ENCODE data around the gene RELT. TPM values are rescaled to one million over a fixed set of nuclear protein-coding genes. Genes with fewer than 3 reads are reported as not detected.

RELT gene
- total RNA-seq, 1 experiment from 2014 or later = 10.2 TPM

DNA sequence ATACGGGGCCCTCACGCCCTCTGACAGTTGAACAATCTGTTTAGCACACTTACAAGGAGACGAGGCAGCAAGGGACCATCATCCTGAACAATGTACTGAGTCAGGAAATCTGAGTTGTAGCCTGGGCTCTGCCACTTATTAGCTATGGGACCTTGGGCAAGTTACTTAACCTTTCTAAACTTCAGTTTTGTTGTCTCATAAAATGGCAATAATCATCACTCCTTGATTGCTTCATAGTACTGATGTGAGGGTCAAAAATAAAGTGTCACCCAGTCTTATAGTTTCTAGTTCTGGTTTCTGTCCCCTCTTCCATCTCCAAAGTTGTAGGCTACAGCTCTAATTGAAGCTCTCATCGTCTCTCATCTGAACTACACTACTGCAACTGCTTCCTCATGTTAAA lies 46.7 kb downstream of the RELT start:
- Histone ChIP-seq H4K5ac (ENCODE audit: insufficient read length, low read depth, low read length) (no peak overlapping the region), H3K56ac (ENCODE audit: insufficient read length, low read depth, low read length) (no peak overlapping the region), H3K14ac (ENCODE audit: insufficient read depth, low read length) (no peak overlapping the region), H3K4me2 (ENCODE audit: insufficient read depth, insufficient read length, low read length) (no peak overlapping the region), H3K4me1 (ENCODE audit: insufficient read depth, low read length) (peaks cover 2% of the 10 kb centered on the region; the same call in 1 of the 2 replicates), H3K18ac (ENCODE audit: insufficient read length, low read depth, low read length) (no peak overlapping the region), H3K23me2 (ENCODE audit: insufficient read length, low read depth, low read length, poor library complexity, severe bottlenecking) (no peaks in the 10 kb centered on the region), H3K23ac (ENCODE audit: insufficient read length, low read depth, low read length) (no peak overlapping the region), H2AFZ (ENCODE audit: low read length) (no peak overlapping the region), H4K8ac (replicated peaks; ENCODE audit: insufficient read length, low read depth, low read length) (no peak overlapping the region), H3T11ph (ENCODE audit: low read length) (no peak overlapping the region), H2BK20ac (ENCODE audit: low read depth, low read length, poor library complexity, severe bottlenecking) (no peak overlapping the region), H3K27ac (ENCODE audit: insufficient read length, low read depth, low read length) (no peak overlapping the region), H4K91ac (ENCODE audit: insufficient read length, low read depth, low read length) (no peak overlapping the region), H2BK5ac (ENCODE audit: insufficient read length, low read length) (no peak overlapping the region), H2BK15ac (ENCODE audit: low read depth, low read length) (no peak overlapping the region), H3K9me3 (ENCODE audit: control insufficient read depth, low read depth, low read length) (no peaks in the 10 kb centered on the region), H3K27me3 (ENCODE audit: insufficient read depth, low read length) (no peaks in the 10 kb centered on the region), H3K9ac (ENCODE audit: extremely low read depth, insufficient read length, low read length) (no peak overlapping the region), H3K79me1 (ENCODE audit: insufficient read depth, low read depth, low read length, poor library complexity, severe bottlenecking) (no peaks in the 10 kb centered on the region), H3K4ac (ENCODE audit: low read depth, low read length) (no peak overlapping the region), H2BK120ac (ENCODE audit: low read depth, low read length, poor library complexity, severe bottlenecking) (no peak overlapping the region), H2AK5ac (ENCODE audit: insufficient read length, low read length) (no peak overlapping the region), H2BK12ac (ENCODE audit: insufficient read length, low read depth, low read length) (no peak overlapping the region), H4K20me1 (ENCODE audit: control insufficient read depth, insufficient read depth, insufficient read length) (no peaks in the 10 kb centered on the region), H3K79me2 (ENCODE audit: insufficient read depth, low read length) (no peaks in the 10 kb centered on the region)
- Mint-ChIP-seq H3K27ac (no peak overlapping the region), H3K9me3 (no peaks in the 10 kb centered on the region), H3K36me3 (ENCODE audit: insufficient read depth in 1 of 3, low read depth in 3 of 3) (peaks cover 4 to 15% (median 12%) of the 10 kb centered on the region in 3 experiments; a peak in 6 of 7 replicates), H3K27me3 (ENCODE audit: low read depth) (no peaks in the 10 kb centered on the region), H3K4me1 (peaks cover 15 to 17% of the 10 kb centered on the region in 2 experiments), H3K4me3 (no peak overlapping the region)
- no peak for DNase-seq
- TF ChIP-seq, protein P1, sequence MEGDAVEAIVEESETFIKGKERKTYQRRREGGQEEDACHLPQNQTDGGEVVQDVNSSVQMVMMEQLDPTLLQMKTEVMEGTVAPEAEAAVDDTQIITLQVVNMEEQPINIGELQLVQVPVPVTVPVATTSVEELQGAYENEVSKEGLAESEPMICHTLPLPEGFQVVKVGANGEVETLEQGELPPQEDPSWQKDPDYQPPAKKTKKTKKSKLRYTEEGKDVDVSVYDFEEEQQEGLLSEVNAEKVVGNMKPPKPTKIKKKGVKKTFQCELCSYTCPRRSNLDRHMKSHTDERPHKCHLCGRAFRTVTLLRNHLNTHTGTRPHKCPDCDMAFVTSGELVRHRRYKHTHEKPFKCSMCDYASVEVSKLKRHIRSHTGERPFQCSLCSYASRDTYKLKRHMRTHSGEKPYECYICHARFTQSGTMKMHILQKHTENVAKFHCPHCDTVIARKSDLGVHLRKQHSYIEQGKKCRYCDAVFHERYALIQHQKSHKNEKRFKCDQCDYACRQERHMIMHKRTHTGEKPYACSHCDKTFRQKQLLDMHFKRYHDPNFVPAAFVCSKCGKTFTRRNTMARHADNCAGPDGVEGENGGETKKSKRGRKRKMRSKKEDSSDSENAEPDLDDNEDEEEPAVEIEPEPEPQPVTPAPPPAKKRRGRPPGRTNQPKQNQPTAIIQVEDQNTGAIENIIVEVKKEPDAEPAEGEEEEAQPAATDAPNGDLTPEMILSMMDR (conservative IDR thresholded peaks at IDR 0.05) = no peak
- WGBS (ENCODE audit: extremely low coverage, insufficient read length, low lambda C conversion rate) = no CpG with 5 or more reads among the region's 4 CpGs

Measured in H9 (cell line).